Stimulated activated naive CD4-positive, alpha-beta T cell treated with Interleukin-2 at 50 U/mL for 16 hours (primary cell): ENCODE results near the gene MAN2A1.

Source experiments
- DNase-seq: peaks from one replicate; lab custom pipeline; 2025; lab: John Stamatoyannopoulos, UW

The MAN2A1 gene

GRCh38 chr5:109682383-109682782 is 7.3 kb upstream of the MAN2A1 start:
- DNase-seq: no peak

GRCh38 chr5:109685916-109686315 is 3.8 kb upstream of the MAN2A1 start:
- DNase-seq: no peak

- DNase-seq: no peak
These were observed 1.1 kb upstream of the MAN2A1 start for GRCh38 chr5:109688630-109688969.

- DNase-seq: peak; percentile 73
These were observed 572 bp upstream of the MAN2A1 start for GRCh38 chr5:109688970-109689739.

GRCh38 chr5:109690242-109690974 is 681 bp downstream of the MAN2A1 start:
- peak; percentile 25 for DNase-seq

GRCh38 chr5:109690975-109691574 is 1.3 kb downstream of the MAN2A1 start:
- DNase-seq: peak; percentile 33

- no peak for DNase-seq
These were observed 2.3 kb downstream of the MAN2A1 start for GRCh38 chr5:109691996-109692395.

GRCh38 chr5:109692852-109693251 is 3.1 kb downstream of the MAN2A1 start:
- no peak for DNase-seq

- no peak for DNase-seq
These were observed 4.0 kb downstream of the MAN2A1 start for GRCh38 chr5:109693535-109694400.

- DNase-seq: no peak
These were observed 4.7 kb downstream of the MAN2A1 start for GRCh38 chr5:109694451-109694891.

GRCh38 chr5:109695005-109695926 is 5.5 kb downstream of the MAN2A1 start:
- DNase-seq: no peak

- DNase-seq: no peak
These were observed 7.6 kb downstream of the MAN2A1 start for GRCh38 chr5:109697339-109697738.

- no peak for DNase-seq
These were observed 10.9 kb downstream of the MAN2A1 start for GRCh38 chr5:109700516-109701153.

GRCh38 chr5:109701252-109701651 is 11.5 kb downstream of the MAN2A1 start:
- DNase-seq: no peak

GRCh38 chr5:109701792-109702191 is 12.1 kb downstream of the MAN2A1 start:
- no peak for DNase-seq

GRCh38 chr5:109703166-109703565 is 13.4 kb downstream of the MAN2A1 start:
- DNase-seq: no peak

- DNase-seq: no peak
These were observed 14.1 kb downstream of the MAN2A1 start for GRCh38 chr5:109703829-109704228.

- DNase-seq: no peak
These were observed 14.7 kb downstream of the MAN2A1 start for GRCh38 chr5:109704282-109704952.

GRCh38 chr5:109705596-109705995 is 15.9 kb downstream of the MAN2A1 start:
- no peak for DNase-seq

GRCh38 chr5:109706095-109706494 is 16.4 kb downstream of the MAN2A1 start:
- no peak for DNase-seq
